Measurements from ENCODE around the gene ALPK3.

Gene ALPK3, protein sequence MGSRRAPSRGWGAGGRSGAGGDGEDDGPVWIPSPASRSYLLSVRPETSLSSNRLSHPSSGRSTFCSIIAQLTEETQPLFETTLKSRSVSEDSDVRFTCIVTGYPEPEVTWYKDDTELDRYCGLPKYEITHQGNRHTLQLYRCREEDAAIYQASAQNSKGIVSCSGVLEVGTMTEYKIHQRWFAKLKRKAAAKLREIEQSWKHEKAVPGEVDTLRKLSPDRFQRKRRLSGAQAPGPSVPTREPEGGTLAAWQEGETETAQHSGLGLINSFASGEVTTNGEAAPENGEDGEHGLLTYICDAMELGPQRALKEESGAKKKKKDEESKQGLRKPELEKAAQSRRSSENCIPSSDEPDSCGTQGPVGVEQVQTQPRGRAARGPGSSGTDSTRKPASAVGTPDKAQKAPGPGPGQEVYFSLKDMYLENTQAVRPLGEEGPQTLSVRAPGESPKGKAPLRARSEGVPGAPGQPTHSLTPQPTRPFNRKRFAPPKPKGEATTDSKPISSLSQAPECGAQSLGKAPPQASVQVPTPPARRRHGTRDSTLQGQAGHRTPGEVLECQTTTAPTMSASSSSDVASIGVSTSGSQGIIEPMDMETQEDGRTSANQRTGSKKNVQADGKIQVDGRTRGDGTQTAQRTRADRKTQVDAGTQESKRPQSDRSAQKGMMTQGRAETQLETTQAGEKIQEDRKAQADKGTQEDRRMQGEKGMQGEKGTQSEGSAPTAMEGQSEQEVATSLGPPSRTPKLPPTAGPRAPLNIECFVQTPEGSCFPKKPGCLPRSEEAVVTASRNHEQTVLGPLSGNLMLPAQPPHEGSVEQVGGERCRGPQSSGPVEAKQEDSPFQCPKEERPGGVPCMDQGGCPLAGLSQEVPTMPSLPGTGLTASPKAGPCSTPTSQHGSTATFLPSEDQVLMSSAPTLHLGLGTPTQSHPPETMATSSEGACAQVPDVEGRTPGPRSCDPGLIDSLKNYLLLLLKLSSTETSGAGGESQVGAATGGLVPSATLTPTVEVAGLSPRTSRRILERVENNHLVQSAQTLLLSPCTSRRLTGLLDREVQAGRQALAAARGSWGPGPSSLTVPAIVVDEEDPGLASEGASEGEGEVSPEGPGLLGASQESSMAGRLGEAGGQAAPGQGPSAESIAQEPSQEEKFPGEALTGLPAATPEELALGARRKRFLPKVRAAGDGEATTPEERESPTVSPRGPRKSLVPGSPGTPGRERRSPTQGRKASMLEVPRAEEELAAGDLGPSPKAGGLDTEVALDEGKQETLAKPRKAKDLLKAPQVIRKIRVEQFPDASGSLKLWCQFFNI (N-terminal part only)
- total RNA-seq: 0 to 1.4 (median 0.66) reads per million in 4 donors

DNA sequence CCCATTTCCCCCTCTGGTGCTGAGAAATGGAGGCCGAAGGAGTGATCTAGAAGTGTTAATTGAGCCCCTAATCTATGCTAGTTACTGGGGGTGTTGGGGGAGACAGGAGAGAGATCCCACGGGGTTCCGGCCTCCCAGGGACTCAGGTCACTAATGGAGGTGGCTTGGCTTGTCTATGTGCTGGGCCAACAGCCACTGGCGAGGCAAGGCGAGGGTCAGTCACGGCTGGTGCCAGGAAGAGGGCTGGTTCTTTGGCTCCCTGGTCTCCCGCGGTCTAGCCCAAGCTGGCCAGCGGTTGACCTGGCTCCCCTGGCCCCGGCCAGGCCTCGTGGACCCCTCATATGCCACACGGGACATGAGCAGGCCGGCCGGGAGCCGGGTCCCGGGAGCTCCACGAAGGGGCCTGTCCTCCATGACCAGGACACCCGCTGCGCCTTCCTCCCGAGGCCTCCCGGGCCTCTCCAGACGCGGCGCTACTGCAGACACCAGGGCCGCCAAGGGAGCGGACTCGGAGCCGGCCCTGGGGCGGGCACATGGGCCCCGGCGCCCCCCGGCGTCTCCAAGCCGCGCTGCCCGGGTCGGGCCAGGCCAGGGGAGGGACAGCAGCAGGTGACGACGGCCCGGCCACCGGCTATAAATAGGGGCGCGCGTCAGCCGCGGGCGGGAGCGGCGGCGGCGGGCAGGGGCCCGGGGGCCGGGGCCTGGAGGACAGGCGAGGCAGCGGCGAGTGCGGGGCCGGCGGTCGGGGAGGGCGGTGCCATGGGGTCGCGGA lies at the start of gene ALPK3:
ALPK3 (plus strand) TSS at position 663 of the 772 bp plus-strand sequence; CDS start at position 760, 97 bp downstream.
- no peak for DNase-seq

GRCh38 chr15:84772031-84772430 lies 45.1 kb upstream of the ALPK3 start:
- no peak for DNase-seq

DNA sequence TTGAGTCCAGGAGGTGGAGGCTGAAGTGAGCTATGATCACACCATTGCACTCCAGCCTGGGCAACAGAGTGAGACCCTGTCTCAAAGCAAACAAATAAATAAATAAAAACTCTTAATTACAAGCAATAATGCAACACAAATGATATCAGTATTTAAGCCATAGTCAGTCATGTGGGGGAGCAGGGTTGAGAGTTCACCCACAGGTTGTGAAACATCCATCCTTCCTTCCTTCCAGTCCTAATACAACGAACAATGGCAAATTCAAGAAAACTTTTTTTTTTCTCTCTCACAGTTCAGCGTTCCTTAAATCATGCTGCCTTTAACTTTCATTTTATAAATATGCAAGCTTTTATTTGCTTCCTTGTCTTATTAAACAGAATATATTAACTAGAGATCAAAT lies 44.7 kb upstream of the ALPK3 start:
- no peak for DNase-seq

DNA sequence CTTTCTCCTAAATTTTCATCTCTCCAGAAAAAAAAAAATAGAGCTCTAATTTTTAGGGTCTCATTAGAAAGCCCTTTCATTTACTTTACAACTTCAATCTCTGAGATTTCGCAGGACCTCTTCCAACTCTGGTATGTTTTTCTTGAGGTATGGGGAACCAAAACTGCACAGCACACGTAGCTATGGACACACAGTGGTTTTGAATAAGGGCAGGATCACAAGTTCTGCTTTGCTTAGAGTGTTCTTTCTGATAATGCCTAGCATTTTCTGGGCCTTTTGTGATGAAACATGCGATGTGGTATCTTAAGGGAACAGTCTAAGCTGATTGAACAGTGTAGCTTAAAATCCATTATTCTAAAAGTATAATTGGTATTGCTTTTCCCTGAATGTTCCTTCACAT lies 43.4 kb upstream of the ALPK3 start:
- no peak for DNase-seq

DNA sequence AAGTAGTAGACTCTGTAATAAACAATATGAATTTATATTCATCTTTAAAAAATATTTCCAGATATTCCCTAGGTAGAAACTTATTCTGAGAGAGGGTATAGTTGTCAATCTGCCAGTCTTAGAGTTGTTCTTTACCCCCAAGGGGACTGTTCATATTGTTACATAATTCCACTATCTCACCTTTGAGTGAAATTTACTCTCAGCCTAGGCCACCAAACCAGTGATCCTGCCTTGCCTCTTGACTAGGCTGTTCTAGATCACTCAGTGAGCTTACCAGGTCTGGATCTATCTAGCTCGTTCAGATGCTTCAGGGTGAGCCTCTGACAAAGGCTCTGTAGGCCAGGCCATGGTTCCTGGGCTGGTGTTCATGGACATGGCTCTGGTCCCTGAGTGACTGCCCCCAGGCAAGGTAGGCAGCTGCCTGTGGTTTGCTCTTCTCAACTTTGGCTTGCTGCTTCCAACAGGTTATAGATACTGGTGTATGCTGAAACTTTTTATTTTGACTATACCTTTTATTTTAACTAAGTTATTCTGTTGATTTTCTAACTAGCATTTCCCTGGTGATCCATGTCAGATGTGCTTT lies 41.2 kb upstream of the ALPK3 start:
- no peak for DNase-seq

DNA sequence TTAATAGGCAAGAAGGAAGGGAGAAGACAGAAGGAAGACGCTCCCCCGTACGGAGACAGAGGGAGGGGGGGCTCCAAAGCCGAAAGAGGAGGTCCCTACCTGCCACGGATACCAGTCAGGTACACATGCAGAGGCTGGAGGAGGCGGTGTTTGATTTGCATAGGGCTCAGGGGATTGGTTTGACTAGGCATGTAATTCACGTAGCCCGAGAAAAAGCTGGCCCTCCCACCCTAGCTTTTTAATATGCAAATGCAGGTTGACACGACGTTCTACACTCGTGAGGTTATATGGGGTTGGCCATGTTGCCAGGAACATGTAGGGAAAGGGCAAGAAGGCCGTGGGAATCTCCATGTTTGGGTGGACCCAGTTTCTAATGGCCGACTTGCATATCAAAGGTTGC lies 39.0 kb upstream of the ALPK3 start:
- DNase-seq: no peak

DNA sequence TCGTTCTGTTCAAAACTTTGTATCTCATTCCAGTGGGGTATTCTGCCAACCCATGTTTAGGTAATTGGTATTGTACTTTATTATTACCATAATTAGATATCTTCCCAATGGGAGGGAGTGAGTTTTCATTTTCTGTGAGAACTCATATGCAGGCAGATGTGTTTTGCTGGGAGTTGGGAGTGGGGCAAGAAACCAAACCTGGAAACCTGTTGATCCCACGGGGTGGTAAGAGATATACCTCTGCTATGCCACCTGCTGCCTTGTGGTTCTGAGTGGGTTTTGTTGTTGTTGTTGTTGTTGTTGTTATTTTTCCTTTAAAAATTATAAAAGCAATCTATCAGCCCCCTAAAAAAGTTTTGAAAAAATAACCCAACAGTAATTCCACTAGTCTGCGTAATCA lies 36.7 kb upstream of the ALPK3 start:
- no peak for DNase-seq

DNA sequence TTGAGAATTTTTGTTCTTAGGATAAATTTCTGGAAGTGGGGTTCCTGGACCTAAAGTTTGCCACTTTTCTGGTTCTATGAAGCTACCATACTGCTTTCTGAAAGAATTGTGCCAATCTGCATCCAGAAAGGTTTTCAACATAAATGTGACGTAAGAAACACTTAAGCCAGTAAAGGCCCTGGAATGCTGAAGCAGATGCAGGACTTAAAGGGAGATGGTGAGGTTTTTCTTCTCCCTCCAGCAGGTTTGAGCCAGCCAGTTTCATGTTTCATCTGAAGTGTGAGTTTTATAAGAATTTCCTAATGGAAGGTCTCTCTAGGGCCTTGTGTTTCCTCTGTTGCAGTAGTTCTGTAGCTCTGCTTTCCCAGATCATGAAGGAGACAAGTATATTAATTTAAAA lies 35.7 kb upstream of the ALPK3 start:
- no peak for DNase-seq

DNA sequence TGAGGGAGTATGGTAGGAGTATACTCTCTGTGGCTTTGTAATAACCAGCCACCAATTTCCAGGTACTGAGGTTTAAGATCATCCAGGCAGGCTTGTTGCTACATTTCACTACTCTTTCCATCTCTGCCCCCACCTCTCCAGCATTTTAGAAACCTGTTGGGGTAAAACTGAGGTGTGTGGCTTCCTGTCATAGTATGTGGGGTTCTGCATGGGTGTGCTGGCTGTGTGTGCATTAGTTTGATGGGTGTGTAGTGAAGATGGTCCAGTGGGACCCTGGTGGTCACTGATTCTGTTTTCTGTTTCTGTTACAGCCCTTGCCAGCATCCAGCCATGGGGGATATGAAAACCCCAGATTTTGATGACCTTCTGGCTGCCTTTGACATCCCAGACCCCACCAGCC lies 34.8 kb upstream of the ALPK3 start:
- no peak for DNase-seq

DNA sequence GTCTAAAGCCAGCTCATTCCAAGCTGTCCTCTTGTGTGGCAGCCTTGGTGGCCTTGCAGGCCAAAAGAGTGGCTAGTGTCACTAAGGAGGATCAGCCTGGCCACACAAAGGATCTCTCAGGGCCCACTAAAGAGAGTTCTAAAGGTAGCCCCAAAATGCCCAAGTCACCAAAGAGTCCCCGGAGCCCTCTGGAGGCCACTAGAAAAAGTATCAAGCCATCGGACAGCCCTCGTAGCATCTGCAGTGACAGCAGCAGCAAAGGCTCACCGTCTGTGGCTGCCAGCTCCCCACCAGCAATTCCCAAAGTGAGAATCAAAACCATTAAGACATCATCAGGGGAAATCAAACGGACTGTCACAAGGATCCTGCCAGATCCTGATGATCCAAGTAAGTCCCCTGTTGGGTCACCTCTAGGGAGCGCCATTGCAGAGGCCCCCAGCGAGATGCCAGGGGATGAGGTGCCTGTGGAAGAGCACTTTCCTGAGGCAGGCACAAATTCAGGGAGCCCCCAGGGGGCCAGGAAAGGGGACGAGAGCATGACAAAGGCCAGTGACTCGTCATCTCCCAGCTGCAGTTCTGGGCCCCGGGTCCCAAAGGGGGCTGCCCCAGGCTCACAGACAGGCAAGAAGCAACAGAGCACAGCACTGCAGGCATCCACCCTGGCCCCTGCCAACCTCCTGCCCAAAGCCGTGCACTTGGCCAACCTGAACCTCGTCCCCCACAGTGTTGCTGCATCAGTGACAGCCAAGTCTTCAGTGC lies 33.5 kb upstream of the ALPK3 start:
- no peak for DNase-seq

DNA sequence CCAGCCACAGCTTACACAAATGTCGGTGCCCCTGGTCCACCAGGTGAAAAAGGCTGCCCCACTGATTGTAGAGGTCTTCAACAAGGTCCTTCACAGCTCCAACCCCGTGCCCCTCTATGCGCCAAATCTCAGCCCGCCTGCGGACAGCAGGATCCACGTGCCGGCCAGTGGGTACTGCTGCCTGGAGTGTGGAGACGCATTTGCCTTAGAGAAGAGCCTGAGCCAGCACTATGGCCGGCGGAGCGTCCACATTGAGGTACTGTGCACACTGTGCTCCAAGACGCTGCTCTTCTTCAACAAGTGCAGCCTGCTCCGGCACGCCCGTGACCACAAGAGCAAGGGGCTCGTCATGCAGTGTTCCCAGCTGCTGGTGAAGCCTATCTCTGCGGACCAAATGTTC lies 32.9 kb upstream of the ALPK3 start:
- DNase-seq: no peak

- no peak for DNase-seq
Measured at GRCh38 chr15:84785053-84785452, 32.1 kb upstream of the ALPK3 start.

- DNase-seq: no peak
Measured at GRCh38 chr15:84788500-84788899, 28.7 kb upstream of the ALPK3 start.

GRCh38 chr15:84789762-84790161 lies 27.4 kb upstream of the ALPK3 start:
- DNase-seq: no peak

- DNase-seq: no peak
Measured at GRCh38 chr15:84790676-84791075, 26.5 kb upstream of the ALPK3 start.

DNA sequence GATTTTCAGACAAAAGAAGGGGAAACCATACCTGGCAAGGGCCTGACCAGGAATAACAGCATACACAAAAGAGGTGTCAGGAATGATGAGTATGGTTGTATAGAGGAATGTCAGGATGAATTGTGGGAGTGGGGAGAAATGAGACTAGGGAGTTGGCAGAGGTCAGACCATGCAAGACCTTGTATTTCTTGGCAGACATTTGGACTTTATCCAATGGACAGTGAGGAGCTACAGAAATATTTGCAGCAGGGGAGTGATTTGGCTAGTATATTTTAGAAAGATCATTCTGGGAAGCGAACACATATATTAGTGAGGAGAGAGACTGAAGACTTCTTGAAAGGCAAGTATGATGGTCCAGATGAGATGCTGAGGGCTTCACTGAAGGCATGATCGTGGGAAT lies 25.4 kb upstream of the ALPK3 start:
- no peak for DNase-seq

DNA sequence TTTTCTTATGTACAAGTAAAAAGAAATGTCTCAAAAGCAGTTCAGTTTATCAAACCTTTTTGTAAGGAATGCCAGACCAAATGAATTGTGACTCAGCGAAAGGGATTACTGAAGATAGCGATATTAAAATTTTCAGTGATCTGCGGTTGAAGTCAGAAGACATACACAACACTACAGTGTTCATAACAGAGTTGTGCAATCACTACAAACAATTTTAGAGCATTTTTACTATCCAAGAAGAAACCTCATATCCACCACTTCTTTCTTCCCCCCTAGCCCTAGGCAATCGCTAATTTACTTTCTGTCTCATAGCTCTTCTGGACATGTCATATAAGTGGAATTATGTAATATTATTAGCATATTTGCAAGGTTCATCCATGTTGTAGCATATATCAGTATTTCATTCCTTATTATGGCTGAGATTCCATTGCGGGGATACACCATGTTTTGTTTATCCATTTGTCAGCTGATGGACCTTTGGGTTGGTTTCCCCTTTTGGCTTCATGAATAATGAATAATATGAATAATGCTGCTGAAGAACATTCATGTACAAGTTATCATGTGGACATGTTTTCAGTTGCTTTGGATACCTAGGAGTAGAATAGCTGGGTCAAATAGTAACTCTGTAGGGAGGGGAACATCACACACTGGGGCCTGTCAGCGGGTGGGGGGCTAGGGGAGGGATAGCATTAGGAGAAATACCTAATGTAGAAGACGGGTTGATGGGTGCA lies 23.6 kb upstream of the ALPK3 start:
- DNase-seq: no peak

GRCh38 chr15:84794162-84794547 lies 23.0 kb upstream of the ALPK3 start:
- DNase-seq: no peak

DNA sequence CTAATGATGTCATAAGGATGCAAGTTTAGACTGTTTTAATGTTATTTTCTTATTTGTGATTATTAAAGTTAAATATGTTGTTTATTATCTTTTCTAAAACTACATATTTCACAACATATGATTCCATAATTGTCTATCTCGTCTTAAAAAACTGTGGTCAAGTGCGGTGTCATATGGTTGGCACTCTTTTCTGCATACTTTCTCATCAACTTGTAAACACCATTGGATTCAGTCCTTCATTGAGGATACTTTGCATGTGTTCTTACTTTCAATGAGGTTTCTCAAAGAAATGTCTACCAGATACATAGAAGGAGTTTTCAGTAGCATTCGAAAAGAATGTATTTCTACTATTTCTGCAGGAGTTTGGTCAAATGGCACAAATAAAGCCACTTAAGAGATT lies 22.0 kb upstream of the ALPK3 start:
- DNase-seq: no peak

GRCh38 chr15:84797212-84797611 lies 19.9 kb upstream of the ALPK3 start:
- DNase-seq: no peak
